H1 (cell line): ENCODE results near the gene NCEH1.

ENCODE experiments used
- CREB1 ChIP-seq: IDR thresholded peaks from 2 replicates; pipeline ENCODE4 v1.6.1; 2012; ENCODE audit warnings: inconsistent platforms
- CTCF ChIP-seq, 3 experiments: IDR thresholded peaks; 1 replicate in 2 of 3; 2 replicates in 1 of 3; pipeline versions ENCODE4 v1.5.1 to v1.6.1; 2011; ENCODE audit warnings: low read length in 3 of 3, mild to moderate bottlenecking in 3 of 3, inconsistent platforms in 2 of 3, low read depth in 1 of 3, moderate library complexity in 1 of 3; ENCODE audit not compliant: insufficient read depth in 1 of 3; ENCODE audit errors: control extremely low read depth in 1 of 3
- EP300 ChIP-seq, 2 experiments: IDR thresholded peaks; 1 replicate in 1 of 2; 2 replicates in 1 of 2; pipeline ENCODE4 v1.6.1; 2011 to 2012; ENCODE audit warnings: low read depth in 2 of 2, low read length in 2 of 2, mild to moderate bottlenecking in 2 of 2, borderline replicate concordance in 1 of 2, inconsistent platforms in 1 of 2, moderate library complexity in 1 of 2
- HDAC2 ChIP-seq, 2 experiments: fragments of 300-600 bp in 1 of 2; sonication (generic) in 1 of 2; IDR thresholded peaks; 2 replicates each; pipeline ENCODE4 v1.6.1; 2011 to 2012; ENCODE audit warnings: low read depth in 2 of 2, low read length in 2 of 2, mild to moderate bottlenecking in 2 of 2, moderate library complexity in 2 of 2, borderline replicate concordance in 1 of 2, inconsistent platforms in 1 of 2
- JUN ChIP-seq: IDR thresholded peaks from 2 replicates; pipeline ENCODE4 v1.6.1; 2011; ENCODE audit warnings: low read depth, mild to moderate bottlenecking, improper control_type of control experiment, low read length
- SIN3A ChIP-seq, 2 experiments: IDR thresholded peaks in 1 of 2; conservative IDR thresholded peaks in 1 of 2; 2 replicates each; pipeline ENCODE4 v1.6.1; 2011 to 2012; ENCODE audit warnings: low read length in 2 of 2, improper control_type of control experiment in 1 of 2, low read depth in 1 of 2, mild to moderate bottlenecking in 1 of 2
- TAF1 ChIP-seq: IDR thresholded peaks from 2 replicates; pipeline ENCODE4 v1.6.1; 2011; ENCODE audit warnings: mild to moderate bottlenecking, low read depth, low read length

- no peak for TF ChIP-seq TAF1
- TF ChIP-seq CTCF (IDR thresholded peaks at IDR 0.05; ENCODE audit: control extremely low read depth in 1 of 3, insufficient read depth in 1 of 3, low read depth in 1 of 3, low read length in 3 of 3) = no peak
- no peak for TF ChIP-seq JUN
- TF ChIP-seq CREB1 = no peak
- TF ChIP-seq EP300 (IDR thresholded peaks at IDR 0.05; ENCODE audit: borderline replicate concordance in 1 of 2, low read depth in 2 of 2, low read length in 2 of 2) = no peak
- no peak for TF ChIP-seq SIN3A (conservative IDR thresholded peaks at IDR 0.05 in 1 of 2, IDR thresholded peaks at IDR 0.05 in 1 of 2; ENCODE audit: low read depth in 1 of 2, low read length in 2 of 2)
- no peak for TF ChIP-seq HDAC2 (IDR thresholded peaks at IDR 0.05; ENCODE audit: borderline replicate concordance in 1 of 2, low read depth in 2 of 2, low read length in 2 of 2)
Observed at GRCh38 chr3:172709774-172710663, 848 bp downstream of the NCEH1 start.
